Peyer's patch (tissue), 4 donors: ENCODE measurements around the gene EXOSC10.

Source experiments
- CTCF ChIP-seq, 6 experiments: fragments of 450-650 bp in 4 of 6; fragments of 200-600 bp in 2 of 6; sonication (generic) in 1 of 6; IDR thresholded peaks; one replicate each; pipeline ENCODE4 v1.5.1; 2017 to 2019; ENCODE audit warnings: antibody characterized with exemption in 6 of 6, mild to moderate bottlenecking in 3 of 6, moderate library complexity in 1 of 6
- POLR2A ChIP-seq, 2 donors: fragments of 450-650 bp; IDR thresholded peaks; one replicate each; pipeline ENCODE4 v1.5.1; 2017; ENCODE audit warnings: antibody characterized with exemption in 2 of 2, mild to moderate bottlenecking in 2 of 2, moderate library complexity in 2 of 2

- TF ChIP-seq CTCF (IDR thresholded peaks at IDR 0.05) (no peak), POLR2A (IDR thresholded peaks at IDR 0.05) (no peak)
These were observed 31.7 kb downstream of the EXOSC10 start for GRCh38 chr1:11067716-11068599.
